ENCODE results near the gene ETF1.
A peak's percentile ranks its signal among the peaks of the same experiment; 100 is the strongest.

The ETF1 gene

DNA sequence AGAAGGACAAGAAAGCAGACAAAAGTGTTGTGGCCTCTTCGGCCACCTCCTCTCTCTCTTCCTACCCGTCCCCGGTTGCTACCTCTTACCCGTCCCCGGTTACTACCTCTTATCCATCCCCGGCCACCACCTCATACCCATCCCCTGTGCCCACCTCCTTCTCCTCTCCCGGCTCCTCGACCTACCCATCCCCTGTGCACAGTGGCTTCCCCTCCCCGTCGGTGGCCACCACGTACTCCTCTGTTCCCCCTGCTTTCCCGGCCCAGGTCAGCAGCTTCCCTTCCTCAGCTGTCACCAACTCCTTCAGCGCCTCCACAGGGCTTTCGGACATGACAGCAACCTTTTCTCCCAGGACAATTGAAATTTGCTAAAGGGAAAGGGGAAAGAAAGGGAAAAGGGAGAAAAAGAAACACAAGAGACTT is 75.3 kb downstream of the ETF1 start:
- Mint-ChIP-seq H3K27me3 (no peaks in the 10 kb centered on the region), H3K9me3 (no peaks in the 10 kb centered on the region), H3K4me3 (peak overlapping the region; percentile 91), H3K27ac (peak overlapping the region; percentile 69), H3K36me3 (peaks cover 14% of the 10 kb centered on the region), H3K4me1 (peaks cover 25% of the 10 kb centered on the region)

DNA sequence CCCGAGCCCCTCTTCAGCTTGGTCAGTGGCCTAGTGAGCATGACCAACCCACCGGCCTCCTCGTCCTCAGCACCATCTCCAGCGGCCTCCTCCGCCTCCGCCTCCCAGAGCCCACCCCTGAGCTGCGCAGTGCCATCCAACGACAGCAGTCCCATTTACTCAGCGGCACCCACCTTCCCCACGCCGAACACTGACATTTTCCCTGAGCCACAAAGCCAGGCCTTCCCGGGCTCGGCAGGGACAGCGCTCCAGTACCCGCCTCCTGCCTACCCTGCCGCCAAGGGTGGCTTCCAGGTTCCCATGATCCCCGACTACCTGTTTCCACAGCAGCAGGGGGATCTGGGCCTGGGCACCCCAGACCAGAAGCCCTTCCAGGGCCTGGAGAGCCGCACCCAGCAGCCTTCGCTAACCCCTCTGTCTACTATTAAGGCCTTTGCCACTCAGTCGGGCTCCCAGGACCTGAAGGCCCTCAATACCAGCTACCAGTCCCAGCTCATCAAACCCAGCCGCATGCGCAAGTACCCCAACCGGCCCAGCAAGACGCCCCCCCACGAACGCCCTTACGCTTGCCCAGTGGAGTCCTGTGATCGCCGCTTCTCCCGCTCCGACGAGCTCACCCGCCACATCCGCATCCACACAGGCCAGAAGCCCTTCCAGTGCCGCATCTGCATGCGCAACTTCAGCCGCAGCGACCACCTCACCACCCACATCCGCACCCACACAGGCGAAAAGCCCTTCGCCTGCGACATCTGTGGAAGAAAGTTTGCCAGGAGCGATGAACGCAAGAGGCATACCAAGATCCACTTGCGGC is 75.9 kb downstream of the ETF1 start:
- Mint-ChIP-seq H3K9me3 (no peaks in the 10 kb centered on the region), H3K4me3 (peak overlapping the region; percentile 91), H3K36me3 (peaks cover 14% of the 10 kb centered on the region), H3K27ac (peak overlapping the region; percentile 69), H3K4me1 (peaks cover 25% of the 10 kb centered on the region), H3K27me3 (no peaks in the 10 kb centered on the region)

DNA sequence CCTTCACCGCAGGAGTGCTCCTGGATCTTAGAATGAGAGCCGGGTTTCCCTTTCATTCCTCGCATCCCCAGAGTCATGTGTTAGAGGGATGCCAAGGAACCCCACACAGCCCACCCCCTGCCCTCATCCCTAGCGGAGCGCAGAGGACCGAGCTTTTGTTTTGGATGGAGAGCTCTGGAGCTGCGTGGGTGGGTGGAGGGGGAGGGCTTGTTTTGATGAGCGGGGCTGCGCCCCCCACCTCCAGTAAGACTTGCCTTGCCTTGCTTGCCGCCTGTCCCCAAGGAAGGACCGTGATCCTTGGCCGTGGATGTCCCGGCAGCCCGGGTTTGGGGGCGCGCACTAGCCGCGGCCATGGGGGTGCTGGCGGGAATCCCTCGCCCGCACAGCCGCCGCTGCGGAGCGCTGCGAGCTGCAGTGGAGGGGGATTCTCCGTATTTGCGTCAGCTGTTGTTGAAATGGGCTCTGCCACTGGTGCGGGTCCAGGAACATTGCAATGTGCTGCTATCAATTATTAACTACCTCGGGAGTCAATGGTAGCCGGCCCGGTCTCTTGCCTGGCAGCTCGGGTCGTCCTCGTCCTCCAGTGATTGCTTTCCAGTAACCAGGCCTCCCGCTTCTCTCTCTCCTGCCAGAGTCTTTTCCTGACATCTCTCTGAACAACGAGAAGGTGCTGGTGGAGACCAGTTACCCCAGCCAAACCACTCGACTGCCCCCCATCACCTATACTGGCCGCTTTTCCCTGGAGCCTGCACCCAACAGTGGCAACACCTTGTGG is 76.7 kb downstream of the ETF1 start:
- H3K27ac Mint-ChIP-seq = no peak overlapping the region
- peak overlapping the region; percentile 91 for H3K4me3 Mint-ChIP-seq
- H3K9me3 Mint-ChIP-seq = no peaks in the 10 kb centered on the region
- peaks cover 14% of the 10 kb centered on the region for H3K36me3 Mint-ChIP-seq
- H3K27me3 Mint-ChIP-seq = no peaks in the 10 kb centered on the region
- H3K4me1 Mint-ChIP-seq = peaks cover 29% of the 10 kb centered on the region

DNA sequence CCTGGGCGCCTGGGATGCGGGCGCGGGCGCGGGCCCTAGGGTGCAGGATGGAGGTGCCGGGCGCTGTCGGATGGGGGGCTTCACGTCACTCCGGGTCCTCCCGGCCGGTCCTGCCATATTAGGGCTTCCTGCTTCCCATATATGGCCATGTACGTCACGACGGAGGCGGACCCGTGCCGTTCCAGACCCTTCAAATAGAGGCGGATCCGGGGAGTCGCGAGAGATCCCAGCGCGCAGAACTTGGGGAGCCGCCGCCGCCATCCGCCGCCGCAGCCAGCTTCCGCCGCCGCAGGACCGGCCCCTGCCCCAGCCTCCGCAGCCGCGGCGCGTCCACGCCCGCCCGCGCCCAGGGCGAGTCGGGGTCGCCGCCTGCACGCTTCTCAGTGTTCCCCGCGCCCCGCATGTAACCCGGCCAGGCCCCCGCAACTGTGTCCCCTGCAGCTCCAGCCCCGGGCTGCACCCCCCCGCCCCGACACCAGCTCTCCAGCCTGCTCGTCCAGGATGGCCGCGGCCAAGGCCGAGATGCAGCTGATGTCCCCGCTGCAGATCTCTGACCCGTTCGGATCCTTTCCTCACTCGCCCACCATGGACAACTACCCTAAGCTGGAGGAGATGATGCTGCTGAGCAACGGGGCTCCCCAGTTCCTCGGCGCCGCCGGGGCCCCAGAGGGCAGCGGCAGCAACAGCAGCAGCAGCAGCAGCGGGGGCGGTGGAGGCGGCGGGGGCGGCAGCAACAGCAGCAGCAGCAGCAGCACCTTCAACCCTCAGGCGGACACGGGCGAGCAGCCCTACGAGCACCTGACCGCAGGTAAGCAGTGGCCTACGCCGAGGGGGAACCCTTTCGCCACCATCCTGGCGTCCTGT is 77.5 kb downstream of the ETF1 start, which contains the start of gene EGR1:
EGR1 (plus strand) TSS at position 219 of the 864 bp plus-strand sequence; CDS start at position 502, 283 bp downstream.
- Mint-ChIP-seq H3K9me3 (no peaks in the 10 kb centered on the region), H3K27ac (peak within 1 kb of the TSS; percentile 84), H3K36me3 (peaks cover 14% of the 10 kb centered on the region), H3K4me3 (peak within 1 kb of the TSS; percentile 91), H3K27me3 (no peaks in the 10 kb centered on the region), H3K4me1 (peaks cover 37% of the 10 kb centered on the region)

DNA sequence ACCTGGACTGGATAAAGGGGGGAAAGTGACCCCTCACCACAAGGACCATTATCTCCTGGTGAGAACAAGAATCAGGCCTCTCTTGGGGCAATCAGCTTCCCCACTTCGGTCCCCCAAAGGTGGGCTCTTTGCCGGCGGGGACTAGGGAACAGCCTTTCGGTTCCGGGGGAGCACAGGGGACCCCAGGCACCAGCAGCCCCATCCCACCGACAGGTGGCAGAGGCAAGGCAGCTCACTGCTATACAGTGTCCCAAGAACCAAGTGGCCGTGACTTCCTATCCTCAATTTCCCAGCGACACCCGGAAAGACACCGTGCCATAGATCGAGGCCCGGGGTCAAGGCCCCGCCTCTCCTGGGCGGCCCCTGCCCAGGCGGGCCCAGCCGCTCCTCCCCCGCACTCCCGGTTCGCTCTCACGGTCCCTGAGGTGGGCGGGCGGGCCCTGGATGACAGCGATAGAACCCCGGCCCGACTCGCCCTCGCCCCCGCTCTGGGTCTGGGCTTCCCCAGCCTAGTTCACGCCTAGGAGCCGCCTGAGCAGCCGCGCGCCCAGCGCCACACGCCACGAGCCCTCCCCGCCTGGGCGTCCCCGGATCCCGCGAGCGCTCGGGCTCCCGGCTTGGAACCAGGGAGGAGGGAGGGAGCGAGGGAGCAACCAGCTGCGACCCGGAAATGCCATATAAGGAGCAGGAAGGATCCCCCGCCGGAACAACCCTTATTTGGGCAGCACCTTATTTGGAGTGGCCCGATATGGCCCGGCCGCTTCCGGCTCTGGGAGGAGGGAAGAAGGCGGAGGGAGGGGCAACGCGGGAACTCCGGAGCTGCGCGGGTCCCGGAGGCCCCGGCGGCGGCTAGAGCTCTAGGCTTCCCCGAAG is 78.4 kb downstream of the ETF1 start:
- Mint-ChIP-seq H3K27ac (peak overlapping the region; percentile 84), H3K4me3 (peak overlapping the region; percentile 88), H3K36me3 (peaks cover 14% of the 10 kb centered on the region), H3K27me3 (no peaks in the 10 kb centered on the region), H3K9me3 (no peaks in the 10 kb centered on the region), H3K4me1 (peaks cover 46% of the 10 kb centered on the region)

DNA sequence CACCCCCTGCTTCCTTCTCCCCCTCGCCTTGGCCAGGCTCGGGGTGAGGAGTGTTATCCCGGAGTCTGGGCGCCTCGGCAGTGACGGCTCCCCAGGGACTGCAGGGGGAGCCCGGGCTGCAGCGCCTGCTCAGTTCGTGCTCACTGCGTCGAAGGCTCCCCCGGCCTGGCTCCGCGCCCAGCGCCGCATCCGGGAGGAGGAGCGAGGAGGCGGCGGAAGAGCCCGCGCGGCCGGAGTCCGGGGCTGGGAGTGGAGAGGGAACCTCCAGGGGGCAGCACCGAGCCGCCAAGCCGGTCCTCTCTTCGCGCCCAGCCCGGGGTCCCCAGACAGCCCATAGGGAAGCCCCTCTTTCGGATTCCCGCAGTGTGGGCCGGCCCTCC is 79.0 kb downstream of the ETF1 start:
- Mint-ChIP-seq H3K27ac (peak overlapping the region; percentile 84), H3K36me3 (peaks cover 14% of the 10 kb centered on the region), H3K27me3 (no peaks in the 10 kb centered on the region), H3K4me1 (peaks cover 52% of the 10 kb centered on the region), H3K4me3 (peak overlapping the region; percentile 88), H3K9me3 (no peaks in the 10 kb centered on the region)

DNA sequence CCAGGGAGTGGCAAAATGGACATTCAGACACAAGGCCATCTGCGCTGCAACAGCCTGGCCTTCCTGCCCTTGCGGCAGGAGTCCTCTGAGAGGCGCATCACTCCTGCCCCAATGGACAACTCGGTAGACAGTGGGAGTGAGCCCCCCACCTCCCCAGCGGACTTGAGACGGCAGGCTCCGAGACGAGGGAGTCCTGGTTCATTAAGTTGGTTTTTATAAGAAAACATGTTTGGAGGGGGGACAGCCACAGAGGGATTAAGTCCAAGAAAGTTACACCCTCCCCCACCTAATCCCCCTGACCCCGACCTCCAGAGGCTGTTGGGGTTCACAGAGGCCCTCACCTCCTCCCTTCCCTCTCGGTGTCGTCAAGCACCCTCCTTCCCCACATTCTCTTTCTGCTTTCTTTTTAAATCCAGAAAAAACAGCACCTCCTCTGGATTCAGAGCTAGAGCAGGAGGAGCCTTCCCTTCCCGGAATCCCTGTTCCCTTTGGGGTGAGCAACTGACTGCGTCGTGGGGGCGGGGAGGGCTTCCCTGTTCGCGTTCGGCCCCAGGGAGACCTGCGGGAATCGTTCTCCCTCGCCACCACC is 79.5 kb downstream of the ETF1 start:
- peaks cover 53% of the 10 kb centered on the region for H3K4me1 Mint-ChIP-seq

DNA sequence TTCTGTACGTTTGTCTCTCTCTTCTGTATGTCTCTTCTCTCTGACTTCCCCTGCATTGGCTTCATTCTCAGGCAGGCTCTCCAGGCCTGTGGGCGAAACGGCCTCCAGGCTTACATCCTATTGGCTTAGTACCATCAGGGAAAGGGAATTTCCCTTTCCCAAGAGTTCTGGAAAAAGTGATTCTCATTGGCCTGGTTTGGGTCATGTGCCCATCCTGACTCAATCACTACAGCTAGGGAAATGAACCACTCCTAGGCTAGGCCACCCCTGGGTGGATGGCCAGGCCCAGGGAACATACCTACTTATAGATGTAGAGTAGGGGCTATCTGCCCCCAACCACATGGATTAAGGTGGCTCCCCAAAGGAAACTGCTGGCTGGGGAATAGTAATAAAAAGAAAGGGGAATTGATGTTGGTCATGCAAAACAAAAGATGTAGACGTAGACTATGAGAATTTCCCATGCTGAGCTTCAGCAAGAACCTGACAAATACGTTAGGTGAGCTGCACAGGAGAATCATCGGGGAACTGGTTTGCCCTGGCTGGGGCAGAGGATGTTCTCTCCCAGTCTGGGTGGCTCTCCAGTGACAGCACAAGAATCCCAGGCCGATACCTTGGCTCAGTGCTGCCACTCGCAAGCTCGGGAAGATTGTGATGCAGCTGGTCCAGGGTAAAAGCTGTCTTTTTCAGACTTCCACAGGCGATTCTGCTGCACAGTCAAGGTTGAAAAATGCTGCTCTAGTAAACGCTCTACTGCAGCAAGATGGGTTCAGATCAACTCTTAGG is 81.5 kb downstream of the ETF1 start:
- no peaks in the 10 kb centered on the region for H3K27me3 Mint-ChIP-seq
- H3K4me1 Mint-ChIP-seq = peaks cover 44% of the 10 kb centered on the region
- H3K4me3 Mint-ChIP-seq = peak overlapping the region; percentile 5

More for the DNA sequence above, 79.5 kb downstream of the ETF1 start:
- peaks cover 14% of the 10 kb centered on the region for H3K36me3 Mint-ChIP-seq
- peak overlapping the region; percentile 83 for H3K27ac Mint-ChIP-seq
- H3K9me3 Mint-ChIP-seq = no peaks in the 10 kb centered on the region
- H3K27me3 Mint-ChIP-seq = no peaks in the 10 kb centered on the region
- H3K4me3 Mint-ChIP-seq = peak overlapping the region; percentile 88

DNA sequence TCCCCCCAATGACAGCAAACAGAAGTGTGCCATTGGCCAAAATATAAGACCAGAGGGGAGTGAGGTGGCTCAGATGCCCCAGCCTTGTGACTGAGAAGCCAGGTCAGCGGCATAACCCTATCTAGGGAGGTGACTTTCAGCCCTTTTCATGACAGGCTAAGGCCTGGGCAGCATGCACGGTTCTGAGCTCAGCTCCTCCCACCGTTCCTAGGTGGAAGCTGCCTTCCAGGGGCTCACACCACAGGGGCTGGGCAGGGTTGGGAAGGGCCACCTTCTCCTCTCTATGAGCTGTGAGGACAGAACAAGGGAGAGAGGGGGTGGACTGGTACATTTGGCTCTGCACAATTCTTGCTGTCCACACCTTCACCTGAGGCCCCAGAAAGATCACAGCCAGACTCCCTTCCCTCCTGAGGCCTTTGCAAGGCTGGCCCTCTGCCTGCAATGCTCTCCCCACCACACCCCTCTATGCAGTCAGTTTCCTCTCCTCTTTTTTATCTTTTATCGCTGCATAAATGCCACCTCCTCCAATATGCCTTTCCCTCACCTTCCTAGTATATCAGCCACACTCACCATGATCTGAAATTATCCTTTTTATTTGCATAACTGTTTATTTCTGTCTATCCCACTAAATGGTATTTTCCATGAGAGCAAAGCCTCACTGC is 82.9 kb downstream of the ETF1 start:
- no peaks in the 10 kb centered on the region for H3K36me3 Mint-ChIP-seq
- H3K4me3 Mint-ChIP-seq = peak overlapping the region; percentile 52
- no peaks in the 10 kb centered on the region for H3K9me3 Mint-ChIP-seq

More for the DNA sequence above, 81.5 kb downstream of the ETF1 start:
- H3K36me3 Mint-ChIP-seq = no peaks in the 10 kb centered on the region
- H3K27ac Mint-ChIP-seq = peak overlapping the region; percentile 66
- no peaks in the 10 kb centered on the region for H3K9me3 Mint-ChIP-seq

DNA sequence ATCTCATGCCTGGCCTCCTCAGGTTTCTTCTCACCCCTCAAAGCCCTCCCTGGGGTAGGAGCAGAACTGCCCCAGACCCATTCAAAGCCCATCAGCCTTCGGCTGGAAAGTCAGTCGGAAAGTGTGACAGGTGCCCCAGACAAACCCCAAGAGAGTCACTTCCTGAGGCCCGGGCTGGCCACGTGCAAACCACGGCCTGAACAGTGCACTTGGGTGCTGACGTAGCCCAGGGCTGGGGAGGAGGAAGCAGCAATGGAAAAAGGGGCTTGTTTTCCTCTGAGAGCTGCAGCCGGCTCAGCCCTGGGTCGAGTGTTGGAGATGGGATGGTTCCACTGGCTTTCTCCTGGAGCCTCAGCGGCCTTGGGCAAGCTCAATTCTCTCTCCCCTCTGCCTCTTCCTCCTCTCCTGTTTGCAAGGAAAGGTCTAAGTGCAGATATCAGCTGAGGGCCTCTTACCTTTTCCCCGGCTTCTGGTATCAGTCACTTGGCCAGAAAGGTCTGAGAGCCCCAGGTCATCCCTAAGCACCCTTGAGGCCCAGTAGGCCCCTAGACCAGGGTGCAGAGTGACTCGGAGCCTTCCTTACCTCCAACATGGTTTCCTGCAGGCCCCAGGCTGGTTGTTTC is 83.6 kb downstream of the ETF1 start:
- H3K27ac Mint-ChIP-seq = peak overlapping the region; percentile 95
- H3K36me3 Mint-ChIP-seq = no peaks in the 10 kb centered on the region
- peaks cover 43% of the 10 kb centered on the region for H3K4me1 Mint-ChIP-seq

More for the DNA sequence above, 82.9 kb downstream of the ETF1 start:
- Mint-ChIP-seq H3K4me1 (peaks cover 43% of the 10 kb centered on the region), H3K27me3 (no peaks in the 10 kb centered on the region), H3K27ac (peak overlapping the region; percentile 95)

DNA sequence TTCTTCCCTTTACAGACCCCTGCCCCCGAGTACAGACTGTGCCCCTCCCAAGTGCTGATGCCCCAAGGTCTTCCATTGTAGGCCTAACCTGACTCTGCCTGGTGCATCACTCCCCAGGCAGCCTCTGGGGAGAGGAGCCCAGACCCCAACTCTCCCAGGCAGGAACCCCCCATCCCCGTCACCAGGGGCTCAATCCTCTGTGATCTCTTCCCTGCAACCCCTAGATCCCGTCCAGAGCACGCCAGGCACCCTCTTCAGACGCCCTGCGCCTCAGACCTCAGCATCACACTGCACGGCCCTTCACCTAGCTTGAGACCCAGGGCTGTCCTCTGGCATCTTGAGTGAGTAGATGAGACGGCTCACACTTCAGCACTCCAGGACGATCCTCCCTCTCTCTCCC is 84.2 kb downstream of the ETF1 start:
- peaks cover 43% of the 10 kb centered on the region for H3K4me1 Mint-ChIP-seq
- no peaks in the 10 kb centered on the region for H3K9me3 Mint-ChIP-seq
- H3K27ac Mint-ChIP-seq = peak overlapping the region; percentile 95
- peak overlapping the region; percentile 66 for H3K4me3 Mint-ChIP-seq
- no peaks in the 10 kb centered on the region for H3K36me3 Mint-ChIP-seq
- no peaks in the 10 kb centered on the region for H3K27me3 Mint-ChIP-seq

More for the DNA sequence above, 83.6 kb downstream of the ETF1 start:
- H3K9me3 Mint-ChIP-seq = no peaks in the 10 kb centered on the region
- no peaks in the 10 kb centered on the region for H3K27me3 Mint-ChIP-seq
- H3K4me3 Mint-ChIP-seq = peak overlapping the region; percentile 66

DNA sequence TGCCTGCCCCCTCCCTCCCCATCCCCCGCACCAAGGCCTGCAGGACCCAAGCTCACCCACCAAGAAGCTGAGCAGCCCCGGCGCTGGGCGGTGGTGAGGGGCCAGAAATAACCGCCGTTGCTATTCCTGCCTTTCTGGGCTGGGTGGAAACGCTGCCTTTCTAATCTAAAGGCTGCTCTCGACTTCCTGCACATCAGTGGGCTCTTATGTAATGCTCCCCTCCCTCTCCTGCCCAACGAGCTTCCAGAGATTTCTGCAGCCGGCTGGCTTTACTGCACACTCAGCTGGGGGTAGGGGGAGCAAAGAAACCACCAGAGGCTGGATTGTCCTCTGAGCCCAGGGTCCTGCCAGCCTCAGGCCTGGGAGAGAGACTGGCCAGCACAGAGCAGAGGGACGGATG is 84.7 kb downstream of the ETF1 start:
- no peak overlapping the region for H3K4me3 Mint-ChIP-seq
- H3K36me3 Mint-ChIP-seq = no peaks in the 10 kb centered on the region
- H3K4me1 Mint-ChIP-seq = peaks cover 43% of the 10 kb centered on the region
- no peak overlapping the region for H3K27ac Mint-ChIP-seq
- no peaks in the 10 kb centered on the region for H3K27me3 Mint-ChIP-seq
- no peaks in the 10 kb centered on the region for H3K9me3 Mint-ChIP-seq

Measured in activated naive CD4-positive, alpha-beta T cell treated with anti-CD3 and anti-CD28 coated beads, Interleukin-2, amount 50 U/mL, for 24 hours (primary cell).